GM23338 (cell line): ENCODE results near the gene VEZT. TPM values are rescaled to one million over a fixed set of nuclear protein-coding genes. Genes with fewer than 3 reads are reported as not detected.

ENCODE experiments used
- ATAC-seq: fragments of 200-7000 bp; cut with Tn5 transposase; 3 replicates; pipeline ENCODE4 v1.9.1; 2020
- DNase-seq: peaks from one replicate; pipeline ENCODE4 v3.0.0-alpha.2; 2015; ENCODE audit warnings: low spot score
- H2AFZ ChIP-seq: fragments of 200-600 bp; sonication (generic); 2 replicates; pipeline ENCODE4 v1.8.0; 2016; ENCODE audit warnings: antibody characterized with exemption, mild to moderate bottlenecking, moderate library complexity
- H3F3A ChIP-seq: fragments of 200-600 bp; sonication (generic); replicated peaks from 2 replicates; pipeline ENCODE4 v1.8.0; 2017; ENCODE audit warnings: antibody characterized with exemption, mixed run types, low read depth
- H3K27ac ChIP-seq: fragments of 200-600 bp; sonication (generic); 2 replicates; pipeline ENCODE4 v1.6.1; 2016; ENCODE audit warnings: low read depth
- H3K27me3 ChIP-seq: fragments of 200-600 bp; sonication (generic); 2 replicates; pipeline ENCODE4 v1.8.0; 2016; ENCODE audit warnings: mild to moderate bottlenecking, mixed run types, moderate library complexity; ENCODE audit not compliant: insufficient read depth
- H3K36me3 ChIP-seq: fragments of 200-600 bp; sonication (generic); 2 replicates; pipeline ENCODE4 v1.8.0; 2016; ENCODE audit warnings: mild to moderate bottlenecking; ENCODE audit not compliant: insufficient read depth
- H3K4me1 ChIP-seq: fragments of 200-600 bp; sonication (generic); 2 replicates; pipeline ENCODE4 v1.8.0; 2016; ENCODE audit warnings: mild to moderate bottlenecking, moderate library complexity; ENCODE audit not compliant: insufficient read depth
- H3K4me2 ChIP-seq: fragments of 200-600 bp; sonication (generic); 2 replicates; pipeline ENCODE4 v1.7.1; 2017; ENCODE audit warnings: mixed run types
- H3K4me3 ChIP-seq: fragments of 200-600 bp; sonication (generic); 2 replicates; pipeline ENCODE4 v1.6.1; 2016; ENCODE audit warnings: mixed run types
- H3K79me2 ChIP-seq: fragments of 200-600 bp; sonication (generic); replicated peaks from 2 replicates; pipeline ENCODE4 v1.8.0; 2017; ENCODE audit warnings: mild to moderate bottlenecking; ENCODE audit not compliant: insufficient read depth
- H3K9me2 ChIP-seq: fragments of 200-600 bp; sonication (generic); 2 replicates; pipeline ENCODE4 v1.8.0; 2017; ENCODE audit not compliant: insufficient read depth
- H4K20me1 ChIP-seq: fragments of 200-600 bp; sonication (generic); replicated peaks from 2 replicates; pipeline ENCODE4 v1.8.0; 2017; ENCODE audit warnings: mild to moderate bottlenecking; ENCODE audit not compliant: insufficient read depth
- H3K27ac Mint-ChIP-seq: 2 replicates; pipeline ENCODE4 v1.8.0; 2020; ENCODE audit warnings: inconsistent platforms, mild to moderate bottlenecking, moderate library complexity, mixed read lengths
- H3K27me3 Mint-ChIP-seq: 3 replicates; pipeline ENCODE4 v1.8.0; 2022; ENCODE audit warnings: low read depth, mild to moderate bottlenecking, moderate library complexity, mixed read lengths, inconsistent platforms; ENCODE audit not compliant: insufficient read depth, poor library complexity
- H3K36me3 Mint-ChIP-seq: 3 replicates; pipeline ENCODE4 v1.8.0; 2021; ENCODE audit warnings: low read depth, mild to moderate bottlenecking, inconsistent platforms, moderate library complexity, mixed read lengths
- H3K4me1 Mint-ChIP-seq: 3 replicates; pipeline ENCODE4 v1.8.0; 2020; ENCODE audit warnings: mild to moderate bottlenecking, inconsistent platforms, mixed read lengths
- H3K4me3 Mint-ChIP-seq: 3 replicates; pipeline ENCODE4 v1.8.0; 2021; ENCODE audit warnings: moderate library complexity, mild to moderate bottlenecking, inconsistent platforms, mixed read lengths
- H3K9me3 Mint-ChIP-seq: 3 replicates; pipeline ENCODE4 v1.8.0; 2020; ENCODE audit warnings: moderate library complexity, mild to moderate bottlenecking, inconsistent platforms, mixed read lengths
- CTCF ChIP-seq, 2 experiments: fragments of 200-600 bp in 1 of 2; sonication (generic) in 1 of 2; conservative IDR thresholded peaks; 2 replicates each; pipeline versions ENCODE4 v1.5.1 to v1.6.1; 2016 to 2017; ENCODE audit warnings: antibody characterized with exemption in 2 of 2, low read depth in 2 of 2, mild to moderate bottlenecking in 2 of 2, moderate library complexity in 1 of 2
- ETS1 ChIP-seq: IDR thresholded peaks from 2 replicates; pipeline ENCODE4 v1.6.1; 2016; ENCODE audit warnings: antibody characterized with exemption
- EZH2phosphoT487 ChIP-seq: fragments of 200-600 bp; sonication (generic); IDR thresholded peaks from one replicate; pipeline ENCODE4 v1.8.1; 2018; ENCODE audit warnings: antibody characterized with exemption; ENCODE audit not compliant: unreplicated experiment
- JUNB ChIP-seq: IDR thresholded peaks from one replicate; pipeline ENCODE4 v1.6.1; 2016; ENCODE audit warnings: antibody characterized with exemption; ENCODE audit not compliant: unreplicated experiment
- NANOG ChIP-seq: IDR thresholded peaks from 2 replicates; pipeline ENCODE4 v1.6.1; 2016; ENCODE audit warnings: antibody characterized with exemption, borderline replicate concordance
- REST ChIP-seq: IDR thresholded peaks from one replicate; pipeline ENCODE4 v1.6.1; 2018; ENCODE audit warnings: antibody characterized with exemption; ENCODE audit not compliant: unreplicated experiment
- ZNF114 ChIP-seq: fragments of 250-450 bp; sonication (Bioruptor Pico); IDR thresholded peaks from 2 replicates; pipeline ENCODE4 v1.5.0; 2020; ENCODE audit warnings: mild to moderate bottlenecking, moderate library complexity
- ZNF331 ChIP-seq: fragments of 250-450 bp; sonication (Bioruptor Pico); IDR thresholded peaks from 2 replicates; pipeline ENCODE4 v1.5.0; 2020; ENCODE audit warnings: low read depth, mild to moderate bottlenecking, moderate library complexity
- polyA plus RNA-seq: library from polyadenylated mRNA; unstranded; fragments of >200 nt; fragmentation: Nextera tagmentation; extraction: Ambion mirVana; gene quantifications from 2 replicates; pipeline ENCODE4 v1.2.1, GENCODE V29; 2016
- total RNA-seq: library from RNA; depleted of rRNA; stranded (reverse); fragments of >200 nt; shearing (Covaris generic); gene quantifications from 2 replicates; pipeline ENCODE4 v1.2.3, GENCODE V29; 2014

The VEZT gene
- total and polyA plus RNA-seq, 2 experiments from 2014 or later: 34.2 to 51.5 TPM

- no peak for TF ChIP-seq CTCF (conservative IDR thresholded peaks at IDR 0.05; ENCODE audit: low read depth in 2 of 2)
- TF ChIP-seq REST: no peak
- TF ChIP-seq JUNB: no peak
- no peak for TF ChIP-seq EZH2phosphoT487
- TF ChIP-seq ETS1: no peak
These were observed 14.0 kb upstream of the VEZT start (continued) for GRCh38 chr12:95203487-95204030.

GRCh38 chr12:95204141-95204866 is 13.3 kb upstream of the VEZT start:
- Mint-ChIP-seq H3K9me3 (no peaks in the 10 kb centered on the region), H3K36me3 (peaks cover 28% of the 10 kb centered on the region), H3K4me1 (peaks cover 83% of the 10 kb centered on the region), H3K27me3 (peaks cover 13% of the 10 kb centered on the region), H3K27ac (peak overlapping the region; percentile 98), H3K4me3 (peak overlapping the region; percentile 41)
- no peak overlapping the region for H2AFZ ChIP-seq
- no peaks in the 10 kb centered on the region for H3K36me3 ChIP-seq
- peak overlapping the region; percentile 70 for H3K4me2 ChIP-seq
- no peaks in the 10 kb centered on the region for H4K20me1 ChIP-seq
- peak; percentile 79 for DNase-seq
- H3K4me3 ChIP-seq: peak overlapping the region; percentile 35; the same call in 1 of the 2 replicates
- peak; percentile 74 for ATAC-seq
- no peaks in the 10 kb centered on the region for H3K27me3 ChIP-seq
- H3K4me1 ChIP-seq: peaks cover 94% of the 10 kb centered on the region
- H3F3A ChIP-seq: 0 out of 2 replicates have a peak, but pooled peaks cover 3% of the 10 kb centered on the region
- H3K79me2 ChIP-seq: peaks cover 91% of the 10 kb centered on the region
- peak overlapping the region; percentile 96 for H3K27ac ChIP-seq
- no peaks in the 10 kb centered on the region for H3K9me2 ChIP-seq
- TF ChIP-seq REST: no peak
- TF ChIP-seq NANOG: no peak
- TF ChIP-seq CTCF (conservative IDR thresholded peaks at IDR 0.05; ENCODE audit: low read depth in 2 of 2): no peak
- TF ChIP-seq ZNF331 (CRISPR knock-in tag): no peak; the same call in 1 of the 2 replicates
- no peak for TF ChIP-seq JUNB
- TF ChIP-seq ZNF114: no peak
